ENCODE results near the gene FMN1. TPM values are rescaled to one million over a fixed set of nuclear protein-coding genes. Genes with fewer than 3 reads are reported as not detected.

The FMN1 gene
- total RNA-seq, 1 experiment from 2014 or later, result 4.5 TPM

DNA sequence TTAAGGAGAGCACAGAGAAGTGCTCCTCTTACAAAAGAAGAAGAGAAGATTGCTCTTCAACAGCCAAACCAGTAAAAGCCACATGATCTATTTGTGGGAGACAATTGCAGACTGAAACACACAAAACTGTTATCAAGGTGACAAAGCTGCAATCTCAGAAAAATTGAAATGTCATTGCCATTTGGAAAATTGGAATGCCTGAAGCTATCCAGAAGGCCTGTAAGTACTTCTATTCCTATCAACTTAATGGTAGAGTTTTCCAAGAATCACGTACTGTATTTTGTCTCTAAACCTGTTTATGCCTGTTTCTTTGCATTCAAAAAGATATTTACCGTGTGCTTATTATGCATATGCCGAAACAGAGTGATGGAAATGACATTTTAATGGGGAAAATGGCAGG lies 272.0 kb downstream of the FMN1 start (continued):
- TF ChIP-seq, protein P1, sequence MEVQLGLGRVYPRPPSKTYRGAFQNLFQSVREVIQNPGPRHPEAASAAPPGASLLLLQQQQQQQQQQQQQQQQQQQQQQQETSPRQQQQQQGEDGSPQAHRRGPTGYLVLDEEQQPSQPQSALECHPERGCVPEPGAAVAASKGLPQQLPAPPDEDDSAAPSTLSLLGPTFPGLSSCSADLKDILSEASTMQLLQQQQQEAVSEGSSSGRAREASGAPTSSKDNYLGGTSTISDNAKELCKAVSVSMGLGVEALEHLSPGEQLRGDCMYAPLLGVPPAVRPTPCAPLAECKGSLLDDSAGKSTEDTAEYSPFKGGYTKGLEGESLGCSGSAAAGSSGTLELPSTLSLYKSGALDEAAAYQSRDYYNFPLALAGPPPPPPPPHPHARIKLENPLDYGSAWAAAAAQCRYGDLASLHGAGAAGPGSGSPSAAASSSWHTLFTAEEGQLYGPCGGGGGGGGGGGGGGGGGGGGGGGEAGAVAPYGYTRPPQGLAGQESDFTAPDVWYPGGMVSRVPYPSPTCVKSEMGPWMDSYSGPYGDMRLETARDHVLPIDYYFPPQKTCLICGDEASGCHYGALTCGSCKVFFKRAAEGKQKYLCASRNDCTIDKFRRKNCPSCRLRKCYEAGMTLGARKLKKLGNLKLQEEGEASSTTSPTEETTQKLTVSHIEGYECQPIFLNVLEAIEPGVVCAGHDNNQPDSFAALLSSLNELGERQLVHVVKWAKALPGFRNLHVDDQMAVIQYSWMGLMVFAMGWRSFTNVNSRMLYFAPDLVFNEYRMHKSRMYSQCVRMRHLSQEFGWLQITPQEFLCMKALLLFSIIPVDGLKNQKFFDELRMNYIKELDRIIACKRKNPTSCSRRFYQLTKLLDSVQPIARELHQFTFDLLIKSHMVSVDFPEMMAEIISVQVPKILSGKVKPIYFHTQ (CRISPR knock-in tag; IDR thresholded peaks at IDR 0.05), result no peak
- TF ChIP-seq, protein P2, sequence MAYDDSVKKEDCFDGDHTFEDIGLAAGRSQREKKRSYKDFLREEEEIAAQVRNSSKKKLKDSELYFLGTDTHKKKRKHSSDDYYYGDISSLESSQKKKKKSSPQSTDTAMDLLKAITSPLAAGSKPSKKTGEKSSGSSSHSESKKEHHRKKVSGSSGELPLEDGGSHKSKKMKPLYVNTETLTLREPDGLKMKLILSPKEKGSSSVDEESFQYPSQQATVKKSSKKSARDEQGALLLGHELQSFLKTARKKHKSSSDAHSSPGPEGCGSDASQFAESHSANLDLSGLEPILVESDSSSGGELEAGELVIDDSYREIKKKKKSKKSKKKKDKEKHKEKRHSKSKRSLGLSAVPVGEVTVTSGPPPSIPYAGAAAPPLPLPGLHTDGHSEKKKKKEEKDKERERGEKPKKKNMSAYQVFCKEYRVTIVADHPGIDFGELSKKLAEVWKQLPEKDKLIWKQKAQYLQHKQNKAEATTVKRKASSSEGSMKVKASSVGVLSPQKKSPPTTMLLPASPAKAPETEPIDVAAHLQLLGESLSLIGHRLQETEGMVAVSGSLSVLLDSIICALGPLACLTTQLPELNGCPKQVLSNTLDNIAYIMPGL (CRISPR knock-in tag; IDR thresholded peaks at IDR 0.05), result no peak
- no peak for TF ChIP-seq IRF2 (CRISPR knock-in tag; IDR thresholded peaks at IDR 0.05; ENCODE audit: borderline replicate concordance, low read depth)
- TF ChIP-seq, protein P3, sequence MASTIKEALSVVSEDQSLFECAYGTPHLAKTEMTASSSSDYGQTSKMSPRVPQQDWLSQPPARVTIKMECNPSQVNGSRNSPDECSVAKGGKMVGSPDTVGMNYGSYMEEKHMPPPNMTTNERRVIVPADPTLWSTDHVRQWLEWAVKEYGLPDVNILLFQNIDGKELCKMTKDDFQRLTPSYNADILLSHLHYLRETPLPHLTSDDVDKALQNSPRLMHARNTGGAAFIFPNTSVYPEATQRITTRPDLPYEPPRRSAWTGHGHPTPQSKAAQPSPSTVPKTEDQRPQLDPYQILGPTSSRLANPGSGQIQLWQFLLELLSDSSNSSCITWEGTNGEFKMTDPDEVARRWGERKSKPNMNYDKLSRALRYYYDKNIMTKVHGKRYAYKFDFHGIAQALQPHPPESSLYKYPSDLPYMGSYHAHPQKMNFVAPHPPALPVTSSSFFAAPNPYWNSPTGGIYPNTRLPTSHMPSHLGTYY (CRISPR knock-in tag; IDR thresholded peaks at IDR 0.05), result no peak
- TF ChIP-seq JUN (CRISPR knock-in tag; IDR thresholded peaks at IDR 0.05), result no peak
- TF ChIP-seq SMAD3 (CRISPR knock-in tag; IDR thresholded peaks at IDR 0.05; ENCODE audit: borderline replicate concordance), result no peak
- no peak for TF ChIP-seq ETV6 (CRISPR knock-in tag; IDR thresholded peaks at IDR 0.05)

GRCh38 chr15:32919749-32920414 lies 274.6 kb downstream of the FMN1 start:
- Mint-ChIP-seq H3K4me3 (no peak overlapping the region), H3K36me3 (no peaks in the 10 kb centered on the region), H3K27ac (no peak overlapping the region), H3K9me3 (no peaks in the 10 kb centered on the region), H3K4me1 (peaks cover 15% of the 10 kb centered on the region), H3K27me3 (ENCODE audit: low read depth) (no peaks in the 10 kb centered on the region)
- POLR2A ChIA-PET, result no interaction called here
- DNase-seq (ENCODE audit: low spot score), result no peak
- TF ChIP-seq, protein P1 (CRISPR knock-in tag; IDR thresholded peaks at IDR 0.05), result no peak
- TF ChIP-seq USF2 (CRISPR knock-in tag; IDR thresholded peaks at IDR 0.05), result no peak
- TF ChIP-seq, protein P4, sequence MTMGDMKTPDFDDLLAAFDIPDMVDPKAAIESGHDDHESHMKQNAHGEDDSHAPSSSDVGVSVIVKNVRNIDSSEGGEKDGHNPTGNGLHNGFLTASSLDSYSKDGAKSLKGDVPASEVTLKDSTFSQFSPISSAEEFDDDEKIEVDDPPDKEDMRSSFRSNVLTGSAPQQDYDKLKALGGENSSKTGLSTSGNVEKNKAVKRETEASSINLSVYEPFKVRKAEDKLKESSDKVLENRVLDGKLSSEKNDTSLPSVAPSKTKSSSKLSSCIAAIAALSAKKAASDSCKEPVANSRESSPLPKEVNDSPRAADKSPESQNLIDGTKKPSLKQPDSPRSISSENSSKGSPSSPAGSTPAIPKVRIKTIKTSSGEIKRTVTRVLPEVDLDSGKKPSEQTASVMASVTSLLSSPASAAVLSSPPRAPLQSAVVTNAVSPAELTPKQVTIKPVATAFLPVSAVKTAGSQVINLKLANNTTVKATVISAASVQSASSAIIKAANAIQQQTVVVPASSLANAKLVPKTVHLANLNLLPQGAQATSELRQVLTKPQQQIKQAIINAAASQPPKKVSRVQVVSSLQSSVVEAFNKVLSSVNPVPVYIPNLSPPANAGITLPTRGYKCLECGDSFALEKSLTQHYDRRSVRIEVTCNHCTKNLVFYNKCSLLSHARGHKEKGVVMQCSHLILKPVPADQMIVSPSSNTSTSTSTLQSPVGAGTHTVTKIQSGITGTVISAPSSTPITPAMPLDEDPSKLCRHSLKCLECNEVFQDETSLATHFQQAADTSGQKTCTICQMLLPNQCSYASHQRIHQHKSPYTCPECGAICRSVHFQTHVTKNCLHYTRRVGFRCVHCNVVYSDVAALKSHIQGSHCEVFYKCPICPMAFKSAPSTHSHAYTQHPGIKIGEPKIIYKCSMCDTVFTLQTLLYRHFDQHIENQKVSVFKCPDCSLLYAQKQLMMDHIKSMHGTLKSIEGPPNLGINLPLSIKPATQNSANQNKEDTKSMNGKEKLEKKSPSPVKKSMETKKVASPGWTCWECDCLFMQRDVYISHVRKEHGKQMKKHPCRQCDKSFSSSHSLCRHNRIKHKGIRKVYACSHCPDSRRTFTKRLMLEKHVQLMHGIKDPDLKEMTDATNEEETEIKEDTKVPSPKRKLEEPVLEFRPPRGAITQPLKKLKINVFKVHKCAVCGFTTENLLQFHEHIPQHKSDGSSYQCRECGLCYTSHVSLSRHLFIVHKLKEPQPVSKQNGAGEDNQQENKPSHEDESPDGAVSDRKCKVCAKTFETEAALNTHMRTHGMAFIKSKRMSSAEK (CRISPR knock-in tag; IDR thresholded peaks at IDR 0.05; ENCODE audit: borderline replicate concordance), result no peak
- no peak for TF ChIP-seq MYBL2 (CRISPR knock-in tag; IDR thresholded peaks at IDR 0.05)
- TF ChIP-seq, protein P5, sequence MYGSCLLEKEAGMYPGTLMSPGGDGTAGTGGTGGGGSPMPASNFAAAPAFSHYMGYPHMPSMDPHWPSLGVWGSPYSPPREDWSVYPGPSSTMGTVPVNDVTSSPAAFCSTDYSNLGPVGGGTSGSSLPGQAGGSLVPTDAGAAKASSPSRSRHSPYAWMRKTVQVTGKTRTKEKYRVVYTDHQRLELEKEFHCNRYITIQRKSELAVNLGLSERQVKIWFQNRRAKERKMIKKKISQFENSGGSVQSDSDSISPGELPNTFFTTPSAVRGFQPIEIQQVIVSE (CRISPR knock-in tag; IDR thresholded peaks at IDR 0.05; ENCODE audit: borderline replicate concordance), result no peak
- CTCF ChIA-PET, result no interaction called here
- no peak for ATAC-seq
